ENCODE data around the gene SLC2A13. TPM values are rescaled to one million over a fixed set of nuclear protein-coding genes. Genes with fewer than 3 reads are reported as not detected.

SLC2A13 gene
- polyA plus RNA-seq, 1 donor (not counting 4 experiments of a cell fraction or from before 2014, with no cell fraction given) = 1.1 TPM

- Histone ChIP-seq H3K9me1 (ENCODE audit: control insufficient read depth, extremely low read depth, insufficient read depth, low read length) (no peaks in the 10 kb centered on the region), H3K27me3 (ENCODE audit: control insufficient read depth, extremely low read depth, insufficient read depth, low read length) (no peaks in the 10 kb centered on the region), H3K4me2 (ENCODE audit: control insufficient read depth, extremely low read depth, insufficient read depth, low read depth, low read length) (no peak overlapping the region), H3K4me1 (ENCODE audit: control insufficient read depth, extremely low read depth, insufficient read depth, low read length) (no peaks in the 10 kb centered on the region), H3K79me2 (ENCODE audit: control insufficient read depth, insufficient read depth, low read length) (no peaks in the 10 kb centered on the region), H3K36me3 (ENCODE audit: control insufficient read depth in 2 of 2, extremely low read depth in 1 of 2, insufficient read depth in 2 of 2, low read length in 2 of 2) (no peaks in the 10 kb centered on the region), H3K9ac (ENCODE audit: control insufficient read depth, extremely low read depth, insufficient read depth, low read length) (no peak overlapping the region), H3K27ac (ENCODE audit: control insufficient read depth, insufficient read depth, low read length) (no peak overlapping the region), H4K20me1 (ENCODE audit: control insufficient read depth, extremely low read depth, insufficient read depth, low read length) (no peaks in the 10 kb centered on the region), H2AFZ (ENCODE audit: control insufficient read depth, low read length) (no peak overlapping the region), H3K4me3 (ENCODE audit: control insufficient read depth in 2 of 3, extremely low read depth in 1 of 3, insufficient read depth in 2 of 3, low read depth in 1 of 3, low read length in 3 of 3) (no peak overlapping the region), H3K9me3 (ENCODE audit: control insufficient read depth, low read depth, low read length) (no peaks in the 10 kb centered on the region)
- no peak for TF ChIP-seq CTCF (optimal IDR thresholded peaks at IDR 0.05 in 1 of 3, IDR thresholded peaks at IDR 0.05 in 1 of 3, conservative IDR thresholded peaks at IDR 0.05 in 1 of 3; ENCODE audit: extremely low read depth in 1 of 3, insufficient read depth in 2 of 3, low read length in 3 of 3)
- no peak for TF ChIP-seq EZH2 (IDR thresholded peaks at IDR 0.05; ENCODE audit: low read length)
- dilution Hi-C loops (cut with MboI; ENCODE audit: extremely low pct_ligation_motif_present, low sequenced_read_pairs) = no loop called here
- DNase-seq (ENCODE audit: low read depth, low spot score) = no peak
- FAIRE-seq = no peak
Observed at GRCh38 chr12:39935839-39936238, 170.0 kb downstream of the SLC2A13 start.

GRCh38 chr12:39935275-39935674, 170.6 kb downstream of the SLC2A13 start:
- Histone ChIP-seq H3K27ac (ENCODE audit: control insufficient read depth, insufficient read depth, low read length) (no peak overlapping the region), H3K27me3 (ENCODE audit: control insufficient read depth, extremely low read depth, insufficient read depth, low read length) (no peaks in the 10 kb centered on the region)
- dilution Hi-C loops (cut with MboI; ENCODE audit: extremely low pct_ligation_motif_present, low sequenced_read_pairs) = no loop called here

More at GRCh38 chr12:39935275-39935674, 170.6 kb downstream of the SLC2A13 start:
- no peaks in the 10 kb centered on the region for H3K4me1 ChIP-seq (ENCODE audit: control insufficient read depth, extremely low read depth, insufficient read depth, low read length)
- no peak overlapping the region for H3K9ac ChIP-seq (ENCODE audit: control insufficient read depth, extremely low read depth, insufficient read depth, low read length)
- FAIRE-seq (no peak), DNase-seq (ENCODE audit: low read depth, low spot score) (no peak)
- no peaks in the 10 kb centered on the region for H3K79me2 ChIP-seq (ENCODE audit: control insufficient read depth, insufficient read depth, low read length)
- no peak overlapping the region for H3K4me3 ChIP-seq (ENCODE audit: control insufficient read depth in 2 of 3, extremely low read depth in 1 of 3, insufficient read depth in 2 of 3, low read depth in 1 of 3, low read length in 3 of 3)
- no peaks in the 10 kb centered on the region for H4K20me1 ChIP-seq (ENCODE audit: control insufficient read depth, extremely low read depth, insufficient read depth, low read length)
- H3K36me3 ChIP-seq (ENCODE audit: control insufficient read depth in 2 of 2, extremely low read depth in 1 of 2, insufficient read depth in 2 of 2, low read length in 2 of 2) = no peaks in the 10 kb centered on the region
- H3K9me3 ChIP-seq (ENCODE audit: control insufficient read depth, low read depth, low read length) = no peaks in the 10 kb centered on the region
- H3K4me2 ChIP-seq (ENCODE audit: control insufficient read depth, extremely low read depth, insufficient read depth, low read depth, low read length) = no peak overlapping the region
- H2AFZ ChIP-seq (ENCODE audit: control insufficient read depth, low read length) = no peak overlapping the region
- no peak for TF ChIP-seq EZH2 (IDR thresholded peaks at IDR 0.05; ENCODE audit: low read length)
- no peak for TF ChIP-seq CTCF (optimal IDR thresholded peaks at IDR 0.05 in 1 of 3, IDR thresholded peaks at IDR 0.05 in 1 of 3, conservative IDR thresholded peaks at IDR 0.05 in 1 of 3; ENCODE audit: extremely low read depth in 1 of 3, insufficient read depth in 2 of 3, low read length in 3 of 3)
- H3K9me1 ChIP-seq (ENCODE audit: control insufficient read depth, extremely low read depth, insufficient read depth, low read length) = no peaks in the 10 kb centered on the region

Measured in keratinocyte (primary cell).